ENCODE measurements around the gene CLINT1. TPM values are rescaled to one million over a fixed set of nuclear protein-coding genes. Genes with fewer than 3 reads are reported as not detected.

CLINT1 gene
- total and polyA plus RNA-seq, 9 of the 15 experiments (the other 6 are each of a cell fraction or from before 2014, with no cell fraction given) = 23.6 to 125 (median 71.4) TPM

DNA sequence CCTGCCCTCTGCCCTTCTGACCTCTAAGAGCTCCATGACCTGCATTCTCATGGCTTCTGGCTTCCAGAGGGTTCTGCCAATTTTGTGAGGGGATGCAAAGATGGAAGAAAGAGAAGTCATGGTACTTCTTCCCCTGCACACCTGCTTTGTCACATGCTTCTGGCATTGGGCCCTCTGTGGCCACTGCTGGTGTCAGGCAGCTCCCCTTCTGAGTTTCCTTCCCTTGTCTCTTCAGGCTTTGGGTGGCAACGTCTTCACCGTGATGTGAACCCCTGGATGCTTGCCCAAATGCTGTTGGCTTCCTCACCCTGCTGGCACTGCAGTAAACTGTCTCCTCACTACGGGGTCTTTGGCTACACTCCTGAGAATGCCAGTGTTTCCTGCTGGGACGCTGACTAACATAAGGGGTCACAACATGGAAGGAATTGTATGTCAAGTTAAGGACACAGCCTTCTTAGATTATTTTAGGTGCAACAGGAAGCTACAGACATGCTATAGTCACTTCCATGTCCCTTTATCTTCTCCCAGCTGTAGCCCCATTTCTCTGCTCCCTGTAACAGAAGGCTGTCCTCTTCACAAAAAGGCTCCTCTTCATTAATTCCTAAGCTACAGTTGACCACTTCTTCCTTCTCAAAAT is 8.9 kb upstream of the CLINT1 start (continued):
- TF ChIP-seq REST (IDR thresholded peaks at IDR 0.05; ENCODE audit: borderline replicate concordance) = no peak
- no peak for TF ChIP-seq REST (CRISPR knock-in tag; IDR thresholded peaks at IDR 0.05; ENCODE audit: low read depth)
- no peak for TF ChIP-seq SREBF1 (IDR thresholded peaks at IDR 0.05; ENCODE audit: borderline replicate concordance, low read depth, low read length)
- no peak for TF ChIP-seq DIDO1 (tag; IDR thresholded peaks at IDR 0.05; ENCODE audit: low read depth)

All from K562 (cell line).